HL-60 (cell line): ENCODE measurements around the gene FYN.

ENCODE experiments used
- DNase-seq, 2 experiments: peaks; one replicate each; pipeline ENCODE4 v3.0.0-alpha.2; 2010 to 2020; ENCODE audit warnings: low read depth in 1 of 2, low spot score in 1 of 2
- H3K27ac ChIP-seq: fragments of 250-450 bp; sonication (Bioruptor Pico); replicated peaks from 2 replicates; pipeline ENCODE4 v1.5.1; 2020; ENCODE audit warnings: mild to moderate bottlenecking, moderate library complexity
- H3K27me3 ChIP-seq: fragments of 250-450 bp; sonication (Bioruptor Pico); 2 replicates; pipeline ENCODE4 v1.5.1; 2021; ENCODE audit warnings: mild to moderate bottlenecking, moderate library complexity; ENCODE audit not compliant: insufficient read depth, poor library complexity, severe bottlenecking
- H3K4me3 ChIP-seq: replicated peaks from 2 replicates; pipeline ENCODE4 v1.5.1; 2011; ENCODE audit warnings: mild to moderate bottlenecking, control low read depth, low read length; ENCODE audit not compliant: insufficient read depth
- CTCF ChIP-seq: IDR thresholded peaks from one replicate; pipeline ENCODE4 v1.5.1; 2011; ENCODE audit warnings: low read length, control low read depth, inconsistent platforms; ENCODE audit not compliant: insufficient read depth
- GABPA ChIP-seq: IDR thresholded peaks from 2 replicates; pipeline ENCODE4 v1.6.1; 2012; ENCODE audit warnings: low read depth
- POLR2AphosphoS5 ChIP-seq: IDR thresholded peaks from 2 replicates; pipeline ENCODE4 v1.6.1; 2012; ENCODE audit warnings: low read depth
- REST ChIP-seq: IDR thresholded peaks from 2 replicates; pipeline ENCODE4 v1.6.1; 2012; ENCODE audit warnings: low read depth; ENCODE audit not compliant: insufficient replicate concordance
- SPI1 ChIP-seq: IDR thresholded peaks from 2 replicates; pipeline ENCODE4 v1.6.1; 2012; ENCODE audit warnings: low read depth, mild to moderate bottlenecking, borderline replicate concordance

The FYN gene

DNA sequence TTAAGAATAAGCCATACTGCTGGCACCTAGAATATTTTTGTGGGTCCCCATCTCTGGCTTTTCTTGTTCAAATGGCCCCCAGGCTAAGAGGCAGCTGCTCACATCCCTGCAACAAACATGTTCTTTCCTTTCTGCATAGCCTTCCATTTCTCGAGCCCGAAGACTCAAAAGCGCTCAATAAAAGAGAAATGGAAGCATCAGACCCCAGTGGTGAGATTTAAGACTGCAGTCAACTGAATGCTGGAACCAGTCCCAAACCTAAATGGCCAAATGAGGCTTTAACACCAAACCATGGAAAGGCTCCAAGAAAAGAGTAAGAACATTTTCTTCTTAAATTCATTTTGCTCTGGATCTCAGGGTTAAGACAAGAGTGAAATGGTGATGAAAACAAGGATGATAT, 145.4 kb downstream of the FYN start:
- no peak for DNase-seq
- peaks cover 3% of the 10 kb centered on the region for H3K27me3 ChIP-seq
- H3K4me3 ChIP-seq, result no peak overlapping the region
- TF ChIP-seq GABPA, result no peak
- TF ChIP-seq CTCF, result no peak
- no peak for TF ChIP-seq SPI1
- TF ChIP-seq REST, result no peak
- TF ChIP-seq POLR2AphosphoS5, result no peak
- no peak overlapping the region for H3K27ac ChIP-seq

- Histone ChIP-seq H3K27me3 (peaks cover 3% of the 10 kb centered on the region), H3K4me3 (no peak overlapping the region), H3K27ac (no peak overlapping the region)
- no peak for DNase-seq
- TF ChIP-seq SPI1 (no peak), CTCF (no peak), GABPA (no peak), REST (no peak), POLR2AphosphoS5 (no peak)
Observed at GRCh38 chr6:111727041-111727440, 146.2 kb downstream of the FYN start.

GRCh38 chr6:111725446-111726112, 147.7 kb downstream of the FYN start:
- Histone ChIP-seq H3K4me3 (no peak overlapping the region), H3K27me3 (peaks cover 3% of the 10 kb centered on the region), H3K27ac (no peak overlapping the region)
- DNase-seq, result no peak
- no peak for TF ChIP-seq CTCF
- no peak for TF ChIP-seq SPI1
- no peak for TF ChIP-seq POLR2AphosphoS5
- no peak for TF ChIP-seq REST
- no peak for TF ChIP-seq GABPA
